ENCODE results near the gene EGFR. TPM values are rescaled to one million over a fixed set of nuclear protein-coding genes. Genes with fewer than 3 reads are reported as not detected.
"Not testable (repeated sequence)": the region's sequence is repeated elsewhere in the genome, so short reads cannot be mapped to it uniquely, and the experiment has no call there.

Gene EGFR
- total and polyA plus RNA-seq, 4 experiments from 2014 or later, result not detected

DNA sequence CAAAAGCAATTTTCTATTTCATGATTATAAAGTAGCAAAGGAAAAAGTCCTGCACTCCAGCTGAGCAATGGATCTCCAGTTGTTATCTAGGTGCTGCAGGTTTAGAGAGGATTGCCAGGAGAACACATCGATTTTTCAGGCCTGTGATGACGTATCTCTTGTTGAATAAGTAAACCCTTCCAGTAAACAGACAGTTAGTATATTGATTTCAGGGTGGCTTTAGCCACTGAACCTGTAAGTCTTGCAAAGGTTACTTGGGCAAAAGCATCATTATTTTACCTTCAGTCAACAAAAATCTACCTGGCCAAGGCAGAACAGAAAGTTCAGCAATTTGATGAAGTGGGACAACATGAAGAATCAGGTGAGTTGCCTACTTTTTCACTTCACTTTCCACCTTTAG lies 12.3 kb downstream of the EGFR start:
- intact Hi-C loops (cut with micrococcal nuclease), result no loop called here
- Histone ChIP-seq H3K4me1 (ENCODE audit: insufficient read depth, low read length) (no peaks in the 10 kb centered on the region), H3K9me3 (ENCODE audit: control insufficient read depth in 1 of 2, low read length in 2 of 2) (no peaks in the 10 kb centered on the region), H3K27ac (ENCODE audit: low read depth, low read length) (no peak overlapping the region), H3K27me3 (ENCODE audit: insufficient read depth, low read length) (no peaks in the 10 kb centered on the region), H3K36me3 (ENCODE audit: insufficient read depth, low read length) (no peaks in the 10 kb centered on the region), H3K4me3 (ENCODE audit: low read length in 2 of 2) (no peak overlapping the region)
- Mint-ChIP-seq H3K9me3 (no peaks in the 10 kb centered on the region), H3K4me1 (no peaks in the 10 kb centered on the region), H3K27me3 (peaks cover 0 to 3% of the 10 kb centered on the region in 2 donors), H3K27ac (no peak overlapping the region), H3K36me3 (no peaks in the 10 kb centered on the region), H3K4me3 (no peak overlapping the region)
- POLR2A ChIA-PET (ENCODE audit: partially characterized antibody), result no interaction called here
- no peak for DNase-seq
- CTCF ChIA-PET (ENCODE audit: partially characterized antibody), result no interaction called here

- no peak overlapping the region for H3K27ac ChIP-seq (ENCODE audit: low read depth, low read length)
- no peaks in the 10 kb centered on the region for H3K27me3 ChIP-seq (ENCODE audit: insufficient read depth, low read length)
- no peaks in the 10 kb centered on the region for H3K9me3 ChIP-seq (ENCODE audit: control insufficient read depth in 1 of 2, low read length in 2 of 2)
- H3K36me3 ChIP-seq (ENCODE audit: insufficient read depth, low read length), result no peaks in the 10 kb centered on the region
- Mint-ChIP-seq H3K4me1 (no peaks in the 10 kb centered on the region), H3K9me3 (no peaks in the 10 kb centered on the region), H3K36me3 (no peaks in the 10 kb centered on the region), H3K4me3 (no peak overlapping the region), H3K27me3 (peaks cover 0 to 3% of the 10 kb centered on the region in 2 donors), H3K27ac (no peak overlapping the region)
- no peak for DNase-seq
- no peaks in the 10 kb centered on the region for H3K4me1 ChIP-seq (ENCODE audit: insufficient read depth, low read length)
- intact Hi-C loops (cut with micrococcal nuclease), result no loop called here
- H3K4me3 ChIP-seq (ENCODE audit: low read length in 2 of 2), result no peak overlapping the region
- ChIA-PET CTCF (ENCODE audit: partially characterized antibody) (no interaction called here), POLR2A (ENCODE audit: partially characterized antibody) (no interaction called here)
Observed at GRCh38 chr7:55032069-55032699, 13.4 kb downstream of the EGFR start.

- no peaks in the 10 kb centered on the region for H3K27me3 ChIP-seq (ENCODE audit: insufficient read depth, low read length)
- no peak overlapping the region for H3K27ac ChIP-seq (ENCODE audit: low read depth, low read length)
- no peaks in the 10 kb centered on the region for H3K4me1 Mint-ChIP-seq
- no peaks in the 10 kb centered on the region for H3K36me3 ChIP-seq (ENCODE audit: insufficient read depth, low read length)
- intact Hi-C loops (cut with micrococcal nuclease), result no loop called here
- no peak overlapping the region for H3K4me3 Mint-ChIP-seq
- no peaks in the 10 kb centered on the region for H3K9me3 ChIP-seq (ENCODE audit: control insufficient read depth in 1 of 2, low read length in 2 of 2)
- no peaks in the 10 kb centered on the region for H3K9me3 Mint-ChIP-seq
- ChIA-PET CTCF (ENCODE audit: partially characterized antibody) (no interaction called here), POLR2A (ENCODE audit: partially characterized antibody) (no interaction called here)
- H3K27me3 Mint-ChIP-seq, result peaks cover 2 to 3% of the 10 kb centered on the region in 2 donors
- no peak overlapping the region for H3K27ac Mint-ChIP-seq
- H3K4me3 ChIP-seq (ENCODE audit: low read length in 2 of 2), result no peak overlapping the region
- DNase-seq, result no peak
- no peaks in the 10 kb centered on the region for H3K36me3 Mint-ChIP-seq
- no peaks in the 10 kb centered on the region for H3K4me1 ChIP-seq (ENCODE audit: insufficient read depth, low read length)
Observed at GRCh38 chr7:55033236-55033846, 14.5 kb downstream of the EGFR start.

- CTCF ChIA-PET (ENCODE audit: partially characterized antibody), result no interaction called here
- DNase-seq, result no peak
- Histone ChIP-seq H3K27ac (ENCODE audit: low read depth, low read length) (no peak overlapping the region), H3K9me3 (ENCODE audit: control insufficient read depth in 1 of 2, low read length in 2 of 2) (no peaks in the 10 kb centered on the region), H3K4me1 (ENCODE audit: insufficient read depth, low read length) (no peaks in the 10 kb centered on the region), H3K27me3 (ENCODE audit: insufficient read depth, low read length) (no peaks in the 10 kb centered on the region), H3K4me3 (ENCODE audit: low read length in 2 of 2) (no peak overlapping the region), H3K36me3 (ENCODE audit: insufficient read depth, low read length) (no peaks in the 10 kb centered on the region)
- Mint-ChIP-seq H3K4me1 (no peaks in the 10 kb centered on the region), H3K36me3 (no peaks in the 10 kb centered on the region), H3K27me3 (peaks cover 7% of the 10 kb centered on the region in 2 donors), H3K9me3 (no peaks in the 10 kb centered on the region), H3K4me3 (no peak overlapping the region), H3K27ac (no peak overlapping the region)
- intact Hi-C loops (cut with micrococcal nuclease), result no loop called here
- POLR2A ChIA-PET (ENCODE audit: partially characterized antibody), result no interaction called here
Observed at GRCh38 chr7:55034776-55035175, 16.0 kb downstream of the EGFR start.

GRCh38 chr7:55035410-55035809 lies 16.6 kb downstream of the EGFR start:
- H3K9me3 ChIP-seq (ENCODE audit: control insufficient read depth in 1 of 2, low read length in 2 of 2); H3K4me1 ChIP-seq (ENCODE audit: insufficient read depth, low read length); H3K27me3 ChIP-seq (ENCODE audit: insufficient read depth, low read length); H3K27ac ChIP-seq (ENCODE audit: low read depth, low read length); H3K4me1 Mint-ChIP-seq; intact Hi-C loops (cut with micrococcal nuclease); CTCF ChIA-PET (ENCODE audit: partially characterized antibody); H3K36me3 ChIP-seq (ENCODE audit: insufficient read depth, low read length); POLR2A ChIA-PET (ENCODE audit: partially characterized antibody); H3K4me3 Mint-ChIP-seq; H3K9me3 Mint-ChIP-seq; H3K36me3 Mint-ChIP-seq; H3K27ac Mint-ChIP-seq; DNase-seq; H3K27me3 Mint-ChIP-seq; H3K4me3 ChIP-seq (ENCODE audit: low read length in 2 of 2): not testable (repeated sequence)

DNA sequence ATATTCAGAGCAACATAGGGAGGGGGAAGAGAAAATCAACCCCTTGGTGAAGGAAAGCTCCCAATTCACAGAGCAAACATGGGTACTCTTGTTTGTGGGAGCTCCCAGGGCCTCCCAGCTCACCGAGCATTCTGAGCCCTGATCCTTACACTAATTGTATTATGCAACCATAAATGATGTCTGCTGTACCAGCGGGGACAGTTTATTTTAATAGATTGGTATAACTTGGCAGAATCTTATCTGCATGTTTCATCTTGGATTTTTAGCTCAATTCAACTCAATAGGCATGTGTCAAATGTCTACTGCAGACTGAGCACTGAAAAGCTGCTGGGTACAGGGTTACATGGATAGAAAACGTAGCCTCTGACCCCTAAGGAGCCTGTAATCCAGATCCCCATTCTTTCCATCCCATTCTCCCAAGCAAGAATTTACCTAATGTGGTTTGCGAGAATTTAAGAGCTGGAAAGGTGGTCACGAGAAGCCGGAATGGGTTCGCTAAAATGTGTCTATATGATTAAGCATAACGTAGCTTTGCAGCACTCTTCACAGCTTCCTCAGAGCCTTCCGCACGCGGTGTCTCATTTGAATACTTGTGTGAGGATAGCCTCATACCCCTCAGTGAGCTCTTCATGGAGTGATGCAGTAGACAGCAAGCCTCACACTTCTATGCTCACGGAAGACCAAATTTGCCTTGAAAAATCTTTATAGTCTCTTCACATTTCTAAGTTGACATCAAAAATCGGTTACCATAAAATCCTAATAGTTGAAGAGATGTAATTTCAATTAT lies 18.3 kb downstream of the EGFR start:
- no peaks in the 10 kb centered on the region for H3K4me1 Mint-ChIP-seq
- no peak overlapping the region for H3K27ac Mint-ChIP-seq
- no peak for DNase-seq
- intact Hi-C loops (cut with micrococcal nuclease), result no loop called here
- CTCF ChIA-PET (ENCODE audit: partially characterized antibody), result no interaction called here
- peaks cover 7% of the 10 kb centered on the region in 2 donors for H3K27me3 Mint-ChIP-seq
- Histone ChIP-seq H3K36me3 (ENCODE audit: insufficient read depth, low read length) (no peaks in the 10 kb centered on the region), H3K27me3 (ENCODE audit: insufficient read depth, low read length) (no peaks in the 10 kb centered on the region), H3K4me1 (ENCODE audit: insufficient read depth, low read length) (no peaks in the 10 kb centered on the region), H3K27ac (ENCODE audit: low read depth, low read length) (no peak overlapping the region), H3K4me3 (ENCODE audit: low read length in 2 of 2) (no peak overlapping the region), H3K9me3 (ENCODE audit: control insufficient read depth in 1 of 2, low read length in 2 of 2) (no peaks in the 10 kb centered on the region)
- H3K9me3 Mint-ChIP-seq, result no peaks in the 10 kb centered on the region
- POLR2A ChIA-PET (ENCODE audit: partially characterized antibody), result no interaction called here
- no peak overlapping the region for H3K4me3 Mint-ChIP-seq
- no peaks in the 10 kb centered on the region for H3K36me3 Mint-ChIP-seq

DNA sequence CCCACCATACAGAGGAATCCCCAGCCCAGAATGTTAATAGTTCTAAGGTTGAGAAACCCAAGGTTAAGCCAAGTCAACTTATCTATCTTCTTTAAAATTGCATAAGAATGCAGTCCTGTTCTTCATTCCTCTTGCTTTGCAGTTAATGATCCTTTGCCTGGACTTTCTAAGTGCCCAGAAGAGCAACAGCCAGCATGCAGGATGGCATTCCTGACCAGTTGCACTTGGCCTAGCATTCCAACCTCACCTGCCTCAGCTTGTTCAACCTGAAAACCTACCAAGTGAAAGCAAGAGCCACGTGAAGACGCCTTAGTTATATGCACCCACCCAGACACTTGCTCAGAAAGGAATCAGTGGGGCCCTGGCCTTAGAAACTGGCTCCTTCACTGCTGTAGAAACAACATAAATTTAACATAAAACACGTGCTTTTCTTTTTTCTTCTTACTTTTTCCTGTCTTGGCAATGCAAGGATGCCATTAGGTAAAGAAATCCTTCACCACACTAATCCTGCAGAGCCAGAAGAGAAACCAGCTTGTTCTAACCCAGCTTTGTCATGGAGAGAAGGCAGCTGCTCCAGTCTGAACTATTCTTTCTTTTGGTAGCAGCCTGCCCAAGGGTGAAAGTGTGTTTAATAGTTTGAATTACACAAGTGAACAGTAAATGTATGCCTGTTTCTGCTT lies 25.0 kb downstream of the EGFR start:
- Histone ChIP-seq H3K27me3 (ENCODE audit: insufficient read depth, low read length) (no peaks in the 10 kb centered on the region), H3K4me1 (ENCODE audit: insufficient read depth, low read length) (no peaks in the 10 kb centered on the region), H3K4me3 (ENCODE audit: low read length in 2 of 2) (no peak overlapping the region), H3K36me3 (ENCODE audit: insufficient read depth, low read length) (no peaks in the 10 kb centered on the region), H3K27ac (ENCODE audit: low read depth, low read length) (no peak overlapping the region), H3K9me3 (ENCODE audit: control insufficient read depth in 1 of 2, low read length in 2 of 2) (no peaks in the 10 kb centered on the region)
- CTCF ChIA-PET (ENCODE audit: partially characterized antibody), result interaction anchor here (1.5 kb wide), 1 partner anchor 212 kb away, joined by 4 read pairs; no protein-coding TSS in a partner anchor
- H3K36me3 Mint-ChIP-seq, result no peaks in the 10 kb centered on the region
- H3K4me1 Mint-ChIP-seq, result no peaks in the 10 kb centered on the region
- no peak overlapping the region for H3K27ac Mint-ChIP-seq
- peaks cover 4 to 5% of the 10 kb centered on the region in 2 donors for H3K27me3 Mint-ChIP-seq
- POLR2A ChIA-PET (ENCODE audit: partially characterized antibody), result no interaction called here
- intact Hi-C loops (cut with micrococcal nuclease), result no loop called here
- H3K4me3 Mint-ChIP-seq, result no peak overlapping the region
- no peaks in the 10 kb centered on the region for H3K9me3 Mint-ChIP-seq
- no peak for DNase-seq

Data from CD4-positive, alpha-beta memory T cell (primary cell).